Stimulated activated naive CD8-positive, alpha-beta T cell treated with anti-CD3 and anti-CD28 coated beads, Interleukin-15, Interleukin-2, amounts not matched to agents 100 ng/mL and 50 ng/mL, for 24 hours (primary cell): ENCODE data around the gene BBS7.

ENCODE experiments used
- H3K27ac Mint-ChIP-seq: one replicate; pipeline ENCODE4 v1.8.0; 2021; ENCODE audit warnings: mild to moderate bottlenecking, mixed read lengths
- H3K27me3 Mint-ChIP-seq: one replicate; pipeline ENCODE4 v1.8.0; 2021; ENCODE audit warnings: mixed read lengths
- H3K36me3 Mint-ChIP-seq: one replicate; pipeline ENCODE4 v1.8.0; 2021; ENCODE audit warnings: low read depth, mixed read lengths
- H3K4me1 Mint-ChIP-seq: one replicate; pipeline ENCODE4 v1.8.0; 2021; ENCODE audit warnings: low read depth, mixed read lengths
- H3K4me3 Mint-ChIP-seq: one replicate; pipeline ENCODE4 v1.8.0; 2021; ENCODE audit warnings: mild to moderate bottlenecking, mixed read lengths
- H3K9me3 Mint-ChIP-seq: one replicate; pipeline ENCODE4 v1.8.0; 2021; ENCODE audit warnings: mixed read lengths

The BBS7 gene

GRCh38 chr4:121863799-121864198, 6.5 kb downstream of the BBS7 start:
- Mint-ChIP-seq H3K36me3 (peaks cover 37% of the 10 kb centered on the region), H3K27me3 (no peaks in the 10 kb centered on the region), H3K4me3 (no peak overlapping the region), H3K4me1 (peaks cover 20% of the 10 kb centered on the region), H3K27ac (no peak overlapping the region), H3K9me3 (no peaks in the 10 kb centered on the region)

- no peak overlapping the region for H3K4me3 Mint-ChIP-seq
- H3K27me3 Mint-ChIP-seq: no peaks in the 10 kb centered on the region
- no peak overlapping the region for H3K27ac Mint-ChIP-seq
- peaks cover 17% of the 10 kb centered on the region for H3K4me1 Mint-ChIP-seq
- H3K9me3 Mint-ChIP-seq: no peaks in the 10 kb centered on the region
- H3K36me3 Mint-ChIP-seq: peaks cover 35% of the 10 kb centered on the region
These were observed 8.8 kb downstream of the BBS7 start for GRCh38 chr4:121861426-121861825.

- H3K36me3 Mint-ChIP-seq: peaks cover 25% of the 10 kb centered on the region
- no peak overlapping the region for H3K27ac Mint-ChIP-seq
- H3K4me1 Mint-ChIP-seq: peaks cover 11% of the 10 kb centered on the region
- H3K27me3 Mint-ChIP-seq: no peaks in the 10 kb centered on the region
- no peak overlapping the region for H3K4me3 Mint-ChIP-seq
- H3K9me3 Mint-ChIP-seq: no peaks in the 10 kb centered on the region
These were observed 10.2 kb downstream of the BBS7 start for GRCh38 chr4:121860121-121860520.

GRCh38 chr4:121851354-121851753, 18.9 kb downstream of the BBS7 start:
- H3K4me1 Mint-ChIP-seq: no peaks in the 10 kb centered on the region
- no peaks in the 10 kb centered on the region for H3K27me3 Mint-ChIP-seq
- no peak overlapping the region for H3K27ac Mint-ChIP-seq
- H3K4me3 Mint-ChIP-seq: no peak overlapping the region
- H3K9me3 Mint-ChIP-seq: no peaks in the 10 kb centered on the region
- peaks cover 20% of the 10 kb centered on the region for H3K36me3 Mint-ChIP-seq

- Mint-ChIP-seq H3K27me3 (no peaks in the 10 kb centered on the region), H3K9me3 (no peaks in the 10 kb centered on the region), H3K4me1 (no peaks in the 10 kb centered on the region), H3K36me3 (peaks cover 35% of the 10 kb centered on the region), H3K27ac (no peak overlapping the region), H3K4me3 (no peak overlapping the region)
These were observed 23.6 kb downstream of the BBS7 start for GRCh38 chr4:121846662-121847061.

- Mint-ChIP-seq H3K36me3 (peaks cover 47% of the 10 kb centered on the region), H3K4me1 (no peaks in the 10 kb centered on the region), H3K9me3 (no peaks in the 10 kb centered on the region), H3K27me3 (no peaks in the 10 kb centered on the region), H3K4me3 (no peak overlapping the region), H3K27ac (no peak overlapping the region)
These were observed 27.4 kb downstream of the BBS7 start for GRCh38 chr4:121842862-121843261.

- Mint-ChIP-seq H3K27me3 (no peaks in the 10 kb centered on the region), H3K36me3 (peaks cover 37% of the 10 kb centered on the region), H3K27ac (no peak overlapping the region), H3K9me3 (no peaks in the 10 kb centered on the region), H3K4me1 (no peaks in the 10 kb centered on the region), H3K4me3 (no peak overlapping the region)
These were observed 32.1 kb downstream of the BBS7 start for GRCh38 chr4:121838136-121838535.

- no peak overlapping the region for H3K27ac Mint-ChIP-seq
- H3K9me3 Mint-ChIP-seq: no peaks in the 10 kb centered on the region
- H3K4me1 Mint-ChIP-seq: peaks cover under 1% of the 10 kb centered on the region
- H3K36me3 Mint-ChIP-seq: no peaks in the 10 kb centered on the region
- H3K4me3 Mint-ChIP-seq: no peak overlapping the region
- no peaks in the 10 kb centered on the region for H3K27me3 Mint-ChIP-seq
These were observed 40.8 kb downstream of the BBS7 start for GRCh38 chr4:121829511-121829910.

- Mint-ChIP-seq H3K4me1 (peaks cover 9% of the 10 kb centered on the region), H3K27ac (no peak overlapping the region), H3K36me3 (peaks cover under 1% of the 10 kb centered on the region), H3K4me3 (no peak overlapping the region), H3K9me3 (no peaks in the 10 kb centered on the region), H3K27me3 (no peaks in the 10 kb centered on the region)
These were observed 42.4 kb downstream of the BBS7 start for GRCh38 chr4:121827853-121828252.

- H3K27ac Mint-ChIP-seq: no peak overlapping the region
- no peak overlapping the region for H3K4me3 Mint-ChIP-seq
- peaks cover 28% of the 10 kb centered on the region for H3K36me3 Mint-ChIP-seq
- H3K9me3 Mint-ChIP-seq: no peaks in the 10 kb centered on the region
- H3K27me3 Mint-ChIP-seq: no peaks in the 10 kb centered on the region
- H3K4me1 Mint-ChIP-seq: peaks cover 31% of the 10 kb centered on the region
These were observed 45.3 kb downstream of the BBS7 start for GRCh38 chr4:121824950-121825349.

GRCh38 chr4:121824171-121824527, 46.1 kb downstream of the BBS7 start:
- Mint-ChIP-seq H3K4me1 (peaks cover 31% of the 10 kb centered on the region), H3K4me3 (peak overlapping the region; percentile 98), H3K36me3 (peaks cover 34% of the 10 kb centered on the region), H3K27me3 (no peaks in the 10 kb centered on the region), H3K27ac (peak overlapping the region; percentile 87), H3K9me3 (no peaks in the 10 kb centered on the region)

GRCh38 chr4:121823505-121824170, 46.6 kb downstream of the BBS7 start, which contains the start of gene CCNA2:
Gene CCNA2 (minus strand): TSS chr4:121823883. CDS start chr4:121823628, 255 bp downstream.
- Mint-ChIP-seq H3K36me3 (peaks cover 39% of the 10 kb centered on the region), H3K27ac (peak within 1 kb of the TSS; percentile 87), H3K4me3 (peak within 1 kb of the TSS; percentile 98), H3K4me1 (peaks cover 31% of the 10 kb centered on the region), H3K27me3 (no peaks in the 10 kb centered on the region), H3K9me3 (no peaks in the 10 kb centered on the region)

GRCh38 chr4:121822796-121823504, 47.3 kb downstream of the BBS7 start:
- H3K9me3 Mint-ChIP-seq: no peaks in the 10 kb centered on the region
- peaks cover 31% of the 10 kb centered on the region for H3K4me1 Mint-ChIP-seq
- peaks cover 46% of the 10 kb centered on the region for H3K36me3 Mint-ChIP-seq
- H3K4me3 Mint-ChIP-seq: peak overlapping the region; percentile 98
- H3K27me3 Mint-ChIP-seq: no peaks in the 10 kb centered on the region
- H3K27ac Mint-ChIP-seq: peak overlapping the region; percentile 87

- Mint-ChIP-seq H3K4me3 (peak overlapping the region; percentile 98), H3K27ac (no peak overlapping the region), H3K36me3 (peaks cover 55% of the 10 kb centered on the region), H3K9me3 (no peaks in the 10 kb centered on the region), H3K27me3 (no peaks in the 10 kb centered on the region), H3K4me1 (peaks cover 31% of the 10 kb centered on the region)
These were observed 48.2 kb downstream of the BBS7 start for GRCh38 chr4:121822047-121822446.

- H3K27ac Mint-ChIP-seq: peak overlapping the region; percentile 16
- no peak overlapping the region for H3K4me3 Mint-ChIP-seq
- peaks cover 30% of the 10 kb centered on the region for H3K4me1 Mint-ChIP-seq
- peaks cover 81% of the 10 kb centered on the region for H3K36me3 Mint-ChIP-seq
- H3K27me3 Mint-ChIP-seq: no peaks in the 10 kb centered on the region
- no peaks in the 10 kb centered on the region for H3K9me3 Mint-ChIP-seq
These were observed 50.9 kb downstream of the BBS7 start for GRCh38 chr4:121819216-121819965.
